Adrenal gland (tissue), 5 donors: ENCODE data around the gene MAML2.

Experiments
- CTCF ChIP-seq, 6 experiments: fragments of 450-650 bp in 4 of 6; fragments of 200-600 bp in 2 of 6; sonication (generic) in 1 of 6; IDR thresholded peaks; 1 replicate in 5 of 6; 2 replicates in 1 of 6; pipeline versions ENCODE4 v1.5.1 to v1.8.0; 2016 to 2021; ENCODE audit warnings: antibody characterized with exemption in 6 of 6, mild to moderate bottlenecking in 2 of 6, moderate library complexity in 1 of 6
- POLR2A ChIP-seq, 2 donors: fragments of 450-650 bp; IDR thresholded peaks; one replicate each; pipeline ENCODE4 v1.6.1; 2017; ENCODE audit warnings: antibody characterized with exemption in 2 of 2, mild to moderate bottlenecking in 2 of 2, moderate library complexity in 1 of 2
- donor health status: DM: no; HTN: no; CAD: no.

GRCh38 chr11:96221244-96222070, 121.5 kb downstream of the MAML2 start:
- TF ChIP-seq CTCF (IDR thresholded peaks at IDR 0.05), result no peak
- TF ChIP-seq POLR2A (IDR thresholded peaks at IDR 0.05), result no peak
